ENCODE measurements around the gene AP3D1. TPM values are rescaled to one million over a fixed set of nuclear protein-coding genes. Genes with fewer than 3 reads are reported as not detected.

The AP3D1 gene
- total RNA-seq, 2 experiments from 2014 or later = 73.7 to 74.1 TPM

GRCh38 chr19:2145831-2146241, 5.5 kb downstream of the AP3D1 start:
- intact Hi-C loops (cut with micrococcal nuclease) = no loop called here
- no peak overlapping the region for H3K4me3 Mint-ChIP-seq
- peak; percentile 61 for DNase-seq
- TF ChIP-seq, protein P1, sequence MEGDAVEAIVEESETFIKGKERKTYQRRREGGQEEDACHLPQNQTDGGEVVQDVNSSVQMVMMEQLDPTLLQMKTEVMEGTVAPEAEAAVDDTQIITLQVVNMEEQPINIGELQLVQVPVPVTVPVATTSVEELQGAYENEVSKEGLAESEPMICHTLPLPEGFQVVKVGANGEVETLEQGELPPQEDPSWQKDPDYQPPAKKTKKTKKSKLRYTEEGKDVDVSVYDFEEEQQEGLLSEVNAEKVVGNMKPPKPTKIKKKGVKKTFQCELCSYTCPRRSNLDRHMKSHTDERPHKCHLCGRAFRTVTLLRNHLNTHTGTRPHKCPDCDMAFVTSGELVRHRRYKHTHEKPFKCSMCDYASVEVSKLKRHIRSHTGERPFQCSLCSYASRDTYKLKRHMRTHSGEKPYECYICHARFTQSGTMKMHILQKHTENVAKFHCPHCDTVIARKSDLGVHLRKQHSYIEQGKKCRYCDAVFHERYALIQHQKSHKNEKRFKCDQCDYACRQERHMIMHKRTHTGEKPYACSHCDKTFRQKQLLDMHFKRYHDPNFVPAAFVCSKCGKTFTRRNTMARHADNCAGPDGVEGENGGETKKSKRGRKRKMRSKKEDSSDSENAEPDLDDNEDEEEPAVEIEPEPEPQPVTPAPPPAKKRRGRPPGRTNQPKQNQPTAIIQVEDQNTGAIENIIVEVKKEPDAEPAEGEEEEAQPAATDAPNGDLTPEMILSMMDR (IDR thresholded peaks at IDR 0.05) = no peak
- ATAC-seq = peak; percentile 48
- H3K27ac Mint-ChIP-seq = peak overlapping the region; percentile 15
- H3K27me3 Mint-ChIP-seq = no peaks in the 10 kb centered on the region
- no peaks in the 10 kb centered on the region for H3K9me3 Mint-ChIP-seq
- H3K4me1 Mint-ChIP-seq (ENCODE audit: low read depth) = peaks cover 43% of the 10 kb centered on the region
- ChIA-PET POLR2A (interaction anchor here (0.8 to 1.2 kb wide), 3 partner anchors 9 to 93 kb away, joined by 3 to 5 read pairs (median 3); no protein-coding TSS in a partner anchor), CTCF (interaction anchor here (1.0 to 1.2 kb wide), 2 partner anchors 10 to 604 kb away, joined by 3 to 5 read pairs; no protein-coding TSS in a partner anchor)
- peaks cover 14% of the 10 kb centered on the region for H3K36me3 Mint-ChIP-seq (ENCODE audit: low read depth)

DNA sequence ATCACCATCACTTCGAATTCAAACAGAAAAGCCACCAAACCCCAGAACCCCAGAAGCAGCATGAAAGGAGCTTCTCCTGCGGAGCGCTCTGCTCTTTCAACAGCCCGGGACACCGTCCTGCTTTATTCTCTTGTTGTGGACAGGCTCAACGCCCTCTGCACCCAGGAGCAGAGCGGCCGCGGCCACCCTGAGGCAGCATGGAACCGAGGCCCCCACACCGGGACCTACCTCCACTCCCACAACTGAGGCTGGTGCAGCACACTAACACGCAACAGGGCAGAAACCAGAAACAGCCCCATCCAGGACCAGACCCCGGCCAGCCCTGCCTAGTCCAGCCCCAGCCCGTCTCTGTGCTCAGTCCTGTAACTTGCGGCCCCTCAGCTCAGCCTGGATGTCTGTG, 7.2 kb downstream of the AP3D1 start:
- CTCF ChIA-PET = interaction anchor here (0.6 kb wide), 1 partner anchor 49 kb away, joined by 3 read pairs; no protein-coding TSS in a partner anchor
- TF ChIP-seq, protein P1 (IDR thresholded peaks at IDR 0.05) = no peak
- Mint-ChIP-seq H3K4me1 (ENCODE audit: low read depth) (peaks cover 32% of the 10 kb centered on the region), H3K27me3 (no peaks in the 10 kb centered on the region), H3K4me3 (no peak overlapping the region), H3K27ac (no peak overlapping the region), H3K9me3 (no peaks in the 10 kb centered on the region), H3K36me3 (ENCODE audit: low read depth) (peaks cover 9% of the 10 kb centered on the region)
- ATAC-seq = no peak
- intact Hi-C loops (cut with micrococcal nuclease) = no loop called here
- POLR2A ChIA-PET = interaction anchor here (1.1 kb wide), 1 partner anchor 134 kb away, joined by 3 read pairs; no protein-coding TSS in a partner anchor
- no peak for DNase-seq

DNA sequence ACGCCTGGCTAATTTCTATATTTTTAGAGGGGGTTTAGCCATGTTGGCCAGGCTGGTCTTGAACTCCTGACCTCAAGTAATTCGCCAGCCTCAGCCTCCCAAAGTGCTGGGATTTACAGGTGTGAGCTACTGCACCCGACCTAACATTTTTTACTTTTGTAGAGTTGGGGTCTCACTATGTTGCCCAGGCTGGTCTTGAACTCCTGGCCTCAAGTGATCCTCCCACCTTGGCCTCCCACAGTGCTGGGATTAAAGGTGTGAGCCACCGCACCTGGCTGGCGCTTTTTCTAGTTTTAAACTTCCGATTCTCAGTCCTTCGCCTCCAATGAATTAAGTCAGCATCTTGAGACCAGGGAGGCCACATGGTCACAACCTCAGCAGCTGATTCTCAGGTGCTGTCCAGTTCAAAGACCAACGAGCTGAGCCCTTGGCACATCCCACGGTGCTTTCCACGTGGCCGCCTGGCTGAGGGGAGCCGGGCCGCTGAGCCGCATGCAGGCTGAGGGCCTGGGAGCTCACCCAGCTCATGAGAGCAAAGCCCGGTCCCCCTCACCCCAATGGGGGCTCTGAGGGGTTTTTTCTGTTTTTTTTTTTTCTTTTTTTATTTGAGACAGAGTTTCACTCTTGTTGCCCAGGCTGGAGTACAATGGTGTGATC, 9.1 kb downstream of the AP3D1 start:
- H3K36me3 Mint-ChIP-seq (ENCODE audit: low read depth) = peaks cover 9% of the 10 kb centered on the region
- intact Hi-C loops (cut with micrococcal nuclease) = no loop called here
- ATAC-seq = no peak
- no peaks in the 10 kb centered on the region for H3K9me3 Mint-ChIP-seq
- TF ChIP-seq, protein P1 (IDR thresholded peaks at IDR 0.05) = no peak
- ChIA-PET POLR2A (interaction anchor here (0.8 to 1.0 kb wide), 2 partner anchors 19 to 123 kb away, joined by 3 read pairs; no protein-coding TSS in a partner anchor), CTCF (no interaction called here)
- H3K4me1 Mint-ChIP-seq (ENCODE audit: low read depth) = peaks cover 19% of the 10 kb centered on the region
- no peaks in the 10 kb centered on the region for H3K27me3 Mint-ChIP-seq
- no peak for DNase-seq
- no peak overlapping the region for H3K27ac Mint-ChIP-seq
- no peak overlapping the region for H3K4me3 Mint-ChIP-seq

DNA sequence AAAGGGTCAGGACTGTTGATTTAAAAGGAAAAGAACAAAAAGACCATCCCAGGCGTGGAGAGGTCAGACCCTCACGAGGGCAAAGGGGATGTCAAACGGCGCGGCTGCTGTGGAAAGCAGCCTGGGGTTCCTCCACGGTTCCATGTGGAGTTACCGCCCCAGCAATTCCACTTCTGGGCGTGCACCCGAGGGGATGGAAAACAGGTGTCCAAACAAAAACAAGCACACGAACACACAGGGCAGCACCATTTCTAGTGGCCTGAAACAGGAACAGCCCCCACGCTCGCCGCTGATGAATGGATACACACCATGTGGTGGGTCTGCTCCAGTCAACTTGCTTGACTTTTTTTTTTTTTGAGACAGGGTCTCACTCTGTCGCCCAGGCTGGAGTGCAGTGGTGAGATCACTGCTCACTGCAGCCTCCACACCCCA, 11.2 kb downstream of the AP3D1 start:
- H3K36me3 Mint-ChIP-seq (ENCODE audit: low read depth) = peaks cover 10% of the 10 kb centered on the region
- H3K27me3 Mint-ChIP-seq = no peaks in the 10 kb centered on the region
- no peaks in the 10 kb centered on the region for H3K9me3 Mint-ChIP-seq
- DNase-seq (no peak), ATAC-seq (no peak)
- ChIA-PET CTCF (no interaction called here), POLR2A (no interaction called here)
- H3K27ac Mint-ChIP-seq = no peak overlapping the region
- TF ChIP-seq, protein P1 (IDR thresholded peaks at IDR 0.05) = no peak
- peaks cover 5% of the 10 kb centered on the region for H3K4me1 Mint-ChIP-seq (ENCODE audit: low read depth)
- intact Hi-C loops (cut with micrococcal nuclease) = no loop called here
- no peak overlapping the region for H3K4me3 Mint-ChIP-seq

DNA sequence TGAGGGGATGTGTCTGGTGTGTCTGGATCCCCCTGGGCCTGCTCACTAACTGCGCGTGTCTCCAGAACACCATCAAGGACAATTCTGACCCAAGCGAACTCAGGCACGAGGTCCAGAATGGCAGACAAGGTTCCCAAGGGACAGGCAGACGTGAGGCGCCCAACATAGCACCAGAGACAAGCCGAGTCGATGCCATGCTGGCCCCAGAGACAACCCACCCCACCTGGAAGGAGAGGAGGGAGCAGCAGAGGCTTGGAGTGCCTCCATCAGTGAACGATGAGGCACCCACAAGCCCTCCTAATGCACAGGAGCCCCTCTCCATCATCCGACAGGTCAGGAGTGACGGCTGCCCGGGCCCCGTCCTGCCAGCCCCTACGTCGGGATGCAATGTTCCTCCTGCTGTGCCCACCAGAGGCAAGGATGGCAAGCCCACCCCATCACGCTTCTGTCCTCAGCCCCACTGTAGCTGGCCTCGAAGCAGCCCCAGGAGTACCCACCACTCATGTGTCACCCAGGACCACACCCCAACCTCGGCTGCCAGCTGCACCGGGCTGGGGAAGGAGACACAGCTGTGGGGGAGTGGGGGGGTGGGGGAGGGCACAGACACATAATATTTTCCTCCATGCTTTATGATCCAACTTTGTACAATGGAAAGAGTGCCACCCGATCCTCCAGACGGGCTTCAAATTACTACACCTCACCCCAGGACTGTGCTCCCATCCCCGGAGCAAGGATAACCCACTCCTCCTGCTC, 11.8 kb downstream of the AP3D1 start:
- H3K9me3 Mint-ChIP-seq = no peaks in the 10 kb centered on the region
- DNase-seq (no peak), ATAC-seq (no peak)
- no peak overlapping the region for H3K27ac Mint-ChIP-seq
- ChIA-PET POLR2A (no interaction called here), CTCF (no interaction called here)
- no peak overlapping the region for H3K4me3 Mint-ChIP-seq
- peaks cover 10% of the 10 kb centered on the region for H3K36me3 Mint-ChIP-seq (ENCODE audit: low read depth)
- intact Hi-C loops (cut with micrococcal nuclease) = no loop called here
- H3K27me3 Mint-ChIP-seq = no peaks in the 10 kb centered on the region
- TF ChIP-seq, protein P1 (IDR thresholded peaks at IDR 0.05) = no peak
- peaks cover 2% of the 10 kb centered on the region for H3K4me1 Mint-ChIP-seq (ENCODE audit: low read depth)

Data from activated CD8-positive, alpha-beta T cell treated with anti-CD3 and anti-CD28 coated beads for 36 hours (primary cell).